Activated T-cell treated with anti-CD3 and anti-CD28 coated beads, Interleukin-2, amount 50 U/mL, for 72 hours (primary cell): ENCODE results near the gene PTP4A2. TPM values are rescaled to one million over a fixed set of nuclear protein-coding genes. Genes with fewer than 3 reads are reported as not detected.
"Not testable (repeated sequence)": the region's sequence is repeated elsewhere in the genome, so short reads cannot be mapped to it uniquely, and the experiment has no call there.

Experiments
- ATAC-seq, 2 donors: fragments of 150-1000 bp; cut with Tn5 transposase; replicated peaks in 1 of 2; 2 replicates each; pipeline ENCODE4 v1.10.0; 2021; ENCODE audit warnings: moderate library complexity in 2 of 2, mild to moderate bottlenecking in 1 of 2
- DNase-seq, 2 donors: peaks; one replicate each; pipeline ENCODE4 v3.0.0; 2021 to 2022; ENCODE audit warnings: mixed read lengths in 1 of 2
- H3K27ac Mint-ChIP-seq: one replicate; pipeline ENCODE4 v1.8.0; 2022; ENCODE audit warnings: mild to moderate bottlenecking, moderate library complexity, mixed read lengths
- H3K27me3 Mint-ChIP-seq: one replicate; pipeline ENCODE4 v1.8.0; 2022; ENCODE audit warnings: low read depth, mixed read lengths
- H3K36me3 Mint-ChIP-seq, 2 donors: one replicate each; pipeline ENCODE4 v1.8.0; 2022; ENCODE audit warnings: mixed read lengths in 2 of 2, mild to moderate bottlenecking in 1 of 2; ENCODE audit not compliant: insufficient read depth in 2 of 2
- H3K4me1 Mint-ChIP-seq: one replicate; pipeline ENCODE4 v1.8.0; 2022; ENCODE audit warnings: low read depth, mixed read lengths
- H3K4me3 Mint-ChIP-seq, 2 donors: one replicate each; pipeline ENCODE4 v1.8.0; 2022; ENCODE audit warnings: mild to moderate bottlenecking in 2 of 2, mixed read lengths in 2 of 2, moderate library complexity in 2 of 2
- H3K9me3 Mint-ChIP-seq, 2 donors: one replicate each; pipeline ENCODE4 v1.8.0; 2022; ENCODE audit warnings: mixed read lengths in 2 of 2
- total RNA-seq, 2 donors: library from RNA; stranded (reverse); gene quantifications; one replicate each; pipeline ENCODE4 v1.2.3, GENCODE V29; 2022

Gene PTP4A2
- total RNA-seq, 2 donors from 2014 or later = 437 to 541 TPM

DNA sequence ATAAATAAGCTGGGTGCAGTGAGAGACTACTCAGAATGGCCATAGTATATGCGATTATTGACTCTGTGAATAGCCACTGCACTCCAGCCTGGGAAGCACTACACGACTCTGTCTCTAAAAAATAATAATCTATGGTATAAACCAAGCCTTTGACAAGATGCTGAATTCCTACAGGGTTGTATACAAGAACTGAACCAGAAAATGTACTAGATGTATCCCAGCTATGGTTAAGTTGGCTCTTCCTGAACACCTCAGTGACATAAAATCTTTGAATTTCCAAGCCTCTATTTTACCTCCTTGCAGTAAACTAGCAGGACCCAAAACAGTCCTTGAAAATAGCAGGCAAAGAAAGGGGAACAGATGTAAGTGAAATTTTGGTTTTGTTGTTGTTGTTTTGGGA, 32.5 kb downstream of the PTP4A2 start:
- Mint-ChIP-seq H3K4me1 (peaks cover 30% of the 10 kb centered on the region), H3K36me3 (peaks cover 10 to 33% of the 10 kb centered on the region in 2 donors), H3K27ac (peak overlapping the region; percentile 77), H3K27me3 (no peaks in the 10 kb centered on the region), H3K9me3 (no peaks in the 10 kb centered on the region), H3K4me3 (no peak overlapping the region)
- DNase-seq = no peak
- ATAC-seq = no peak

DNA sequence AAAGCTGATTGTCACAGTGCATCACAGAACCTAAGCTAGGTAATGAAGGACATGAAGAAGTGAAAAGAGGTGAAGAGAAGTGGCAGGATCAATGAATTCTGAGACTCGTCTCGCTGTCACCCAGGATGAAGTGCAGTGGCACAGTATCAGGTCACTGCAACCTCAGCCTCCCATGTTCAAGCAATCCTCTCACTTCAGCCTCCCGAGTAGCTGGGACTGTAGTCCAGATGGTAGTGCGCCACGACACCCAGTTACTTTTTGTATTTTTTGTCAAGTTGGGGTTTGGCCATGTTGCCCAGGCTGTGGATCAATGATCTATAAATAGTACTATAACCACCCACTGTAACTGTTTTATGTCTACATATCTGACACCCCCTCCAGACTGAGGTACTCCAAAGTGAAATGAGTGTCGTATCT, 33.1 kb downstream of the PTP4A2 start:
- Mint-ChIP-seq H3K4me1 (peaks cover 26% of the 10 kb centered on the region), H3K27ac (no peak overlapping the region), H3K9me3 (no peaks in the 10 kb centered on the region), H3K27me3 (no peaks in the 10 kb centered on the region), H3K36me3 (peaks cover 10 to 29% of the 10 kb centered on the region in 2 donors), H3K4me3 (no peak overlapping the region)
- DNase-seq = no peak
- peak in 1 of 2 donors; percentile 15 for ATAC-seq

DNA sequence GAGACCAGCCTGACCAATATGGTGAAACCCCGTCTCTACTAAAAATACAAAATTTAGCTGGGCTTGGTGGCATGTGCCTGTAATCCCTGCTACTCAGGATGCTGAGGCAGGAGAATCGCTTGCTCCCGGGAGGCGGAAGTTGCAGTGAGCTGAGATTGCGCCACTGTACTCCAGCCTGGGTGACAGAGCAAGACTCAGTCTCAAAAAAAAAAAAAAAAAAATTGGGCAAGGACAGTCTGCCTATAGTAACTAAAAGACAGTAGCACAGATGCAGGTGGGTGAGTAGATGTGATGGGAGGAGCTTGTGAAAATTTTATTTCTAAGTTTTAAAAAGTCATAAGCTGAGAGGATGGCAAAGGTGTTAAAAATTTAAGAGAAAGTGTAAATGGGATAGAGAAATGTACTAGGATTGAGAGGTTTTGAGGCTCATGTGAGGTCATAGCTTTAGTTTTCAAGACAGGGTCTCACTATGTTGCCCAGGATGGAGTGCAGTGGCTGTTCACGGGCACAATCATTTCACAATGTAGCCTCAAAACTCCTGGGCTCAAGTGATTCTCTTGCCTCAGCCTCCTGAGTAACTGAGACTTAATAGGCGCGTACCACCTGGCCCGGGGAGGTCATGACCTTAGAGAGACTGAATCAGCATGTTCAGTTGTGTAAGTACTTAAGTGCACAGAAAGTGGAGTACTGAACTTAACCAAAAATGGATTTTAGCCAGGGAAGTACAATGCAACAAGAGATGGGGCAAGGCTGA, 33.7 kb downstream of the PTP4A2 start:
- peaks cover 8 to 23% of the 10 kb centered on the region in 2 donors for H3K36me3 Mint-ChIP-seq
- peak overlapping the region; percentile 90 for H3K27ac Mint-ChIP-seq
- ATAC-seq (peak in 1 of 2 donors; percentile 25), DNase-seq (no peak)
- H3K4me1 Mint-ChIP-seq = peaks cover 26% of the 10 kb centered on the region
- no peaks in the 10 kb centered on the region for H3K27me3 Mint-ChIP-seq
- no peaks in the 10 kb centered on the region for H3K9me3 Mint-ChIP-seq
- no peak overlapping the region for H3K4me3 Mint-ChIP-seq

DNA sequence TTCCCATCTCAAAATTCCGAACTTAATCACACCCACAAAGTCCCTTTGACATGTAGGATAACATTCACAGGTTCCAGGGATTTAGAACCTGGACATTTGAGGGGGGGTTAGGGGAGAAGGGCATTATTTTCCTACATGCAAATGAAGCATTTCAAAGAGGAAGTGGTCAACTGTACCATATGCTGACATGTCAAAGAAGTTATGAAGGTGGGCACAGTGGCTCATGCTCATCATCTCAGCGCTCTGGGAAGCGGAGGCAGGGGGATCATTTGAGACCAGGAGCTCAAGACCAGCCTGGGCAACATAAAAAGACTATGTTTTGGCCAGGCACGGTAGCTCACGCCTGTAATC, 35.7 kb downstream of the PTP4A2 start:
- Mint-ChIP-seq H3K4me3 (no peak overlapping the region), H3K4me1 (peaks cover 26% of the 10 kb centered on the region), H3K27me3 (no peaks in the 10 kb centered on the region), H3K36me3 (peaks cover 3 to 9% of the 10 kb centered on the region in 2 donors), H3K9me3 (no peaks in the 10 kb centered on the region), H3K27ac (no peak overlapping the region)
- ATAC-seq (no peak), DNase-seq (no peak)

DNA sequence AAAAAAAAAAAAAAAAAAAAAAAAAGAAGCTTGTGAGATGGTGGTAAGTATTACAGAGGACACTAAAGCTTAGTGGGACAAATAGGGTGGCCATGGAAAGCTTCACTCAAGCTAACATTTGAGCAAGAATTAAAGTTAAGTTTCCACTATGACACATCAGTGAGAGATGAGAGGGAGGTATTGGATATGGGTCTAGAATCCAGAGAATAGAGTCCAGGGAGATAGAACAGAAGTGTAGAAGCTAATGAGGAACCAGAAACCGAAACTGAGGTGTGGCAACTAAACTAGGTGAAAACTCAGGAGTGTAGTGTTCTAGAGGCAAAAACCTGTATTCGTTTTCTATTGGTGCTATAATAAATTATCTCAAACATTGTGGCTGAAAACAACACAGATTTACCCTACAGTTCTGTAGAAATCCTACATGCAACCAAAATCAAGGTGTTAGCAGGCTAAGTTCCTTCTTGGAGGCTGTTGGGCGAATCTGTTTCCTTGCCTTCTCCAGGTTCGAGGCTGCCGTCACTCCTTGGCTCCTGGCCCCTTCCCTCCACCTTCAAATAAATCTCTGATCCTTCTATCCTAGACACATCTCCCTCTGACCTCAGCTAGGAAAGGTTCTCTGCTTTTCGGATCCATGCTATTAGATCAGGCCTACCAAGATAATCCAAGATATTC, 36.2 kb downstream of the PTP4A2 start:
- Mint-ChIP-seq H3K4me1 (peaks cover 26% of the 10 kb centered on the region), H3K27me3 (no peaks in the 10 kb centered on the region), H3K4me3 (no peak overlapping the region), H3K36me3 (peaks cover 3 to 9% of the 10 kb centered on the region in 2 donors), H3K27ac (no peak overlapping the region), H3K9me3 (no peaks in the 10 kb centered on the region)
- ATAC-seq (peak; percentile 28 to 37), DNase-seq (no peak)

DNA sequence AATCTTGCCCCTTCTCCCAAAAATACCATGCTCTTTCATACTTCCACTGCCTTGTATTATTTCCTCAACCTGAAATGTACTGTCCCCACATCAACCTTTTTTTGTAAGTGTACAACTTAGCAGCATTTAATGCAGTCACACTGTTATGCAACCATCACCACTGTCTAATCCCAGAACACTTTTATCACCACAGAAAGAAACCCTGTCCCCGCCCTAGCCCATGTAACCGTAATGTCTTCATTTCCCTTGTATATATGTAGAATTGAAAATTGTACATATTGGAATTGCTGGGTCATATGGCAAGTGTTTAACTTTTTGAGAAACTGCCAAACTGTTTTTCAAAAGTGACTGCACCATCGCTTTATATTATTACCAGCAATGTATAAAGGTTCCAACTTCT, 37.4 kb downstream of the PTP4A2 start:
- peaks cover 22% of the 10 kb centered on the region for H3K4me1 Mint-ChIP-seq
- no peak for ATAC-seq
- H3K9me3 Mint-ChIP-seq = no peaks in the 10 kb centered on the region
- no peak overlapping the region for H3K27ac Mint-ChIP-seq
- DNase-seq = no peak
- H3K4me3 Mint-ChIP-seq = no peak overlapping the region
- H3K27me3 Mint-ChIP-seq = no peaks in the 10 kb centered on the region
- H3K36me3 Mint-ChIP-seq = peaks cover 1 to 3% of the 10 kb centered on the region in 2 donors

DNA sequence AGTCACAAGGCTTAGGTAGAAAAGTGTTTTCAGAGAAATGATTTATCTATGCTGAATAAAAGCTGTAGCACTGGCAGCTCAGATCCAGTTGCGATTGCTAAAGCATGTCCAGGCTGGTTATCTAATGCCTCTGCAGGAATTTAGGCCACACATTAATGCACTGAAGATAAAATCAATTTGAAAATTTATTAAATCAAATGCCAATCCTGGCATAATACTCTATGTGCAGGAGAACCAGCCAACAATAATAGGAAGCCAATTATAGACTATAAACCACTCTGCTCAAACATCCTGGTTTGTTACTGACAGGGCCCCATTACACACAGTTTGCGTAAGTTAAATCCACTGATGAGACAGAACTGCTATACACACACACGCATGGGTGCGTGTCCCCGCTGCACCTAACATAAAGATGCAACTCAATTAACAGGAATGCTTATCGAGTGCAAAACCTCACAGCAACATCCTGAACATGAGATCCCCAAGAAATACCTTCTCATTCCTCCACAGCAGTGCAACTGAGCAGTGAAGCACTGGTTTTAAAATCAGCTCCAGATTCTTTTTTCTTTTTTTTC, 40.6 kb downstream of the PTP4A2 start:
- peaks cover 17% of the 10 kb centered on the region for H3K4me1 Mint-ChIP-seq
- H3K36me3 Mint-ChIP-seq = peaks cover 7 to 9% of the 10 kb centered on the region in 2 donors
- no peak overlapping the region for H3K27ac Mint-ChIP-seq
- ATAC-seq = no peak
- H3K27me3 Mint-ChIP-seq = no peaks in the 10 kb centered on the region
- H3K4me3 Mint-ChIP-seq = no peak overlapping the region
- no peak for DNase-seq
- peaks cover 0 to 2% of the 10 kb centered on the region in 2 donors for H3K9me3 Mint-ChIP-seq

DNA sequence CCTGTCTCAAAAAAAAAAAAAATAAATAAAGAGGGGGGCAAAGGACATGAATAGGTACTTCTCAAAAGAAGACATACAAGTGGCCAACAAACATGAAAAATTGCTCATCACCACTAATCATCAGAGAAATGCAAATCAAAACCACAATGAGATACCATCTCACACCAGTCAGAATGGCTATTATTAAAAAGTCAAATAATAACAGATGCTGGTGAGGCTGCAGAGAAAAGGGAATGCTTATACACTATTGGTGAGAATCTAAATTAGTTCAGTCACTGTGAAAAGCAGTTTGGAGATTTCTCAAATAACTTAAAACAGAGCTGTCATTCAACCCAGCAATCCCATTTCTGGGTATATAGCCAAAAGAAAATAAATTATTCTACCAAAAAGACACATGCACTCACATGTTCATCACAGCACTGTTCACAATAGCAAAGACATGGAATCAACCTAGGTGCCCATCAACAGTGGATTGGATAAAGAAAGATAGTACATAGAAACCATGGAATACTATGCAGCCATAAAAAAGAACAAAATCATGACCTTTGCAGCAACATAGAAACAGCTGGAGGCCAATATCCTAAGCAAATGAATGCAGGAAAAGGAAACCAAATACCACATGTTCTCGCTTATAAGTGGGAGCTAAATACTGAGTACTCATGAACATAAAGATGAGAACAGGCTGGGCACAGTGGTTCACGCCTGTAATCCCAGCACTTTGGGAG, 42.5 kb downstream of the PTP4A2 start:
- peaks cover 25% of the 10 kb centered on the region for H3K4me1 Mint-ChIP-seq
- ATAC-seq, H3K9me3 Mint-ChIP-seq, H3K4me3 Mint-ChIP-seq, H3K27me3 Mint-ChIP-seq, H3K36me3 Mint-ChIP-seq, DNase-seq, H3K27ac Mint-ChIP-seq: not testable (repeated sequence)

DNA sequence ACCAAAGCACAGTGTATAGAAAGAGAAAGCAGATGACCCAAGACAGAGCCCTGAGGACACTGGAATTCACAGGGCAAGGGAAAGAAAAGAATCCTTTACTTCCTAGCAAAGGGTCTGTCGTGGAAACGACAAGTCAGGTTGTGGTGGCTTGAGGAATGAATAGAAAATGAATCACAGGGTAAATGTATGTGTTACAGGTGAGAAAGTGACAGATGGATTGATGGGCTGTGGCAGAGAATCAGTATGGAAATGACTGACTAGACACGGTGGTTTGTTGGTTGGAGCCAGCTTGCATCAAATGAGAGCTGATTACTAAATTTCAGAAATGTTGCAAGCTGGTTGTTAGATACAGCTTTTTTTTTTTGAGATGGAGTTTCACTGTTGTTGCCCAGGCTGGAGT, 46.9 kb downstream of the PTP4A2 start:
- ATAC-seq (peak; percentile 84 to 87), DNase-seq (peak; percentile 74 to 77)
- Mint-ChIP-seq H3K27ac (peak overlapping the region; percentile 86), H3K36me3 (peaks cover 8 to 11% of the 10 kb centered on the region in 2 donors), H3K4me3 (peak overlapping the region; percentile 56 to 62), H3K4me1 (peaks cover 57% of the 10 kb centered on the region), H3K9me3 (peaks cover 1 to 4% of the 10 kb centered on the region in 2 donors), H3K27me3 (no peaks in the 10 kb centered on the region)

DNA sequence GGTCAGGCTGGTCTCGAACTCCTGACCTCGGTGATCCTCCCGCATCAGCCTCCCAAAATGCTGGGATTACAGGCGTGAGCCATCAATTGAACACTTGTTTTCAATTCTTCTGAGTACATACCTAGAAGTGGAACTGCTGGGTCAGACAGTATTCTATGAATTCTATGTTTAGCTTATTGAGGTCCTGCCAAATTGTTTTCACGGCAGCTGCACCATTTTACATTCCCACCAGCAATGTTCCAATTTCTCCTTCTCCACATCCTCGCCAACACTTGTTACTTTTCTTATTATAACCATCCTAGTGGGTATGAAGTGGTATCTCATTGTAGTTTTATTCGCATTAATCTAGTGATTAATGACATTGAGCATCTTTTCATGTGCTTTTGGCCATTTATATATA, 49.9 kb downstream of the PTP4A2 start:
- peaks cover 1 to 2% of the 10 kb centered on the region in 2 donors for H3K36me3 Mint-ChIP-seq
- no peak for DNase-seq
- H3K4me1 Mint-ChIP-seq = peaks cover 49% of the 10 kb centered on the region
- H3K27ac Mint-ChIP-seq = peak overlapping the region; percentile 86
- ATAC-seq = no peak
- peaks cover 1% of the 10 kb centered on the region in 2 donors for H3K9me3 Mint-ChIP-seq
- no peak overlapping the region for H3K4me3 Mint-ChIP-seq
- no peaks in the 10 kb centered on the region for H3K27me3 Mint-ChIP-seq

DNA sequence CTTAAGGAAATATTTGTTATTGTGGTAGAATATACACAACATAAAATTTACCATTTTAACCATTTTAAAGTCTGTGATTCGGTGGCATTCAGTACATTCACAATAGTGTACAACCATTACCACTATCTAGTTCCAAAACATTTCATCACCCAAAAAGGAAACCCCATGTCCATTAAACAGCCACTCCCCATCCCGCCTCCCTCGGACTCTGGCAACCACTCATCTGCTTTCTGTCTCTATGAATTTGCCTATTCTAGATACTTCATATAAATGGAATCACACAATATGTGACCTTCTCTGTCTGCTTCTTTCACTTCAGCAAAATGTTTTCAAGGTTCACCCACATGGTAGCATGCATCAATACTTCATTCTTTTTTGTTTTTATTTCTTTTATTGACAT, 51.3 kb downstream of the PTP4A2 start:
- ATAC-seq (no peak), DNase-seq (no peak)
- H3K27me3 Mint-ChIP-seq = no peaks in the 10 kb centered on the region
- no peak overlapping the region for H3K4me3 Mint-ChIP-seq
- peaks cover 1% of the 10 kb centered on the region in 2 donors for H3K9me3 Mint-ChIP-seq
- H3K36me3 Mint-ChIP-seq = peaks cover 1 to 2% of the 10 kb centered on the region in 2 donors
- H3K27ac Mint-ChIP-seq = no peak overlapping the region
- H3K4me1 Mint-ChIP-seq = peaks cover 44% of the 10 kb centered on the region

DNA sequence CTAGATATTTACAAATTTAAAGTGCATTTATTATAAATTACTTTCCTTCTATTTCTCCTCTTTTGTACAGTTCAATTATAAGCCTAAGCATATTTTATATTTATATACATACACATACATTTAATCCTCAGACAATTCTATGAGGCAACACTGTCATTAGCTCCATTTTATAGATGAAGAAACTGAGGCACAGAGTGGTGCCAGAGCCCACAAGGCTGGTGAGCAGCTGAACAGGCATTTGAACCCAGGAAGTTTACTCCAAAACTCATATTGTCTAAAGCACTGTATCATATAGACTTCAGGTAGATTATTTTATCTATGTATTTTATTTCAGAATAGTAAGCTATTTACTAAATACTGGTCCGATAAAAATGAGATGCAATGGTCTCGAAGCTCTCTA, 52.3 kb downstream of the PTP4A2 start:
- Mint-ChIP-seq H3K27me3 (no peaks in the 10 kb centered on the region), H3K4me1 (peaks cover 34% of the 10 kb centered on the region), H3K9me3 (peaks cover 1% of the 10 kb centered on the region in 2 donors), H3K36me3 (peaks cover 1 to 2% of the 10 kb centered on the region in 2 donors), H3K27ac (no peak overlapping the region), H3K4me3 (no peak overlapping the region)
- ATAC-seq = no peak
- no peak for DNase-seq
